Glutamatergic neuron (in vitro differentiated cells): ENCODE results near the gene ADSS1. TPM values are rescaled to one million over a fixed set of nuclear protein-coding genes. Genes with fewer than 3 reads are reported as not detected.

Experiments
- DNase-seq: peaks from one replicate; pipeline ENCODE4 v3.0.0; 2022
- H3K27ac Mint-ChIP-seq: one replicate; pipeline ENCODE4 v1.8.0; 2020; ENCODE audit warnings: mild to moderate bottlenecking, mixed read lengths, inconsistent platforms; ENCODE audit not compliant: unreplicated experiment
- H3K27me3 Mint-ChIP-seq: one replicate; pipeline ENCODE4 v1.8.0; 2020; ENCODE audit warnings: mild to moderate bottlenecking, moderate library complexity, mixed read lengths, inconsistent platforms; ENCODE audit not compliant: unreplicated experiment
- H3K36me3 Mint-ChIP-seq: one replicate; pipeline ENCODE4 v1.8.0; 2020; ENCODE audit warnings: mild to moderate bottlenecking, mixed read lengths, inconsistent platforms; ENCODE audit not compliant: unreplicated experiment
- H3K4me1 Mint-ChIP-seq: one replicate; pipeline ENCODE4 v1.8.0; 2020; ENCODE audit warnings: mild to moderate bottlenecking, low read depth, mixed read lengths, inconsistent platforms; ENCODE audit not compliant: unreplicated experiment
- H3K4me3 Mint-ChIP-seq: one replicate; pipeline ENCODE4 v1.8.0; 2020; ENCODE audit warnings: mild to moderate bottlenecking, mixed read lengths, inconsistent platforms; ENCODE audit not compliant: unreplicated experiment
- H3K9me3 Mint-ChIP-seq: one replicate; pipeline ENCODE4 v1.8.0; 2020; ENCODE audit warnings: mild to moderate bottlenecking, moderate library complexity, mixed read lengths, inconsistent platforms; ENCODE audit not compliant: unreplicated experiment
- total RNA-seq: library from RNA; stranded (reverse); fragmentation: NEBNext Ultra II Directional; extraction: Animal tissue kit (Norgen Biotek cat#: 25700); gene quantifications from one replicate; pipeline ENCODE4 v1.2.1, GENCODE V29; 2021; ENCODE audit not compliant: unreplicated experiment
- TF ChIP-seq, protein P1 (sequence below): fragments of 200-600 bp; sonication (generic); IDR thresholded peaks from one replicate; pipeline ENCODE4 v1.5.0; 2021; ENCODE audit not compliant: partially characterized antibody, unreplicated experiment

Gene ADSS1
- total RNA-seq, 1 donor from 2014 or later, result 45.1 TPM

- Mint-ChIP-seq H3K27me3 (peaks cover 6% of the 10 kb centered on the region), H3K4me3 (no peak overlapping the region), H3K9me3 (peaks cover 6% of the 10 kb centered on the region), H3K27ac (no peak overlapping the region), H3K36me3 (no peaks in the 10 kb centered on the region), H3K4me1 (peaks cover under 1% of the 10 kb centered on the region)
- TF ChIP-seq, protein P1, sequence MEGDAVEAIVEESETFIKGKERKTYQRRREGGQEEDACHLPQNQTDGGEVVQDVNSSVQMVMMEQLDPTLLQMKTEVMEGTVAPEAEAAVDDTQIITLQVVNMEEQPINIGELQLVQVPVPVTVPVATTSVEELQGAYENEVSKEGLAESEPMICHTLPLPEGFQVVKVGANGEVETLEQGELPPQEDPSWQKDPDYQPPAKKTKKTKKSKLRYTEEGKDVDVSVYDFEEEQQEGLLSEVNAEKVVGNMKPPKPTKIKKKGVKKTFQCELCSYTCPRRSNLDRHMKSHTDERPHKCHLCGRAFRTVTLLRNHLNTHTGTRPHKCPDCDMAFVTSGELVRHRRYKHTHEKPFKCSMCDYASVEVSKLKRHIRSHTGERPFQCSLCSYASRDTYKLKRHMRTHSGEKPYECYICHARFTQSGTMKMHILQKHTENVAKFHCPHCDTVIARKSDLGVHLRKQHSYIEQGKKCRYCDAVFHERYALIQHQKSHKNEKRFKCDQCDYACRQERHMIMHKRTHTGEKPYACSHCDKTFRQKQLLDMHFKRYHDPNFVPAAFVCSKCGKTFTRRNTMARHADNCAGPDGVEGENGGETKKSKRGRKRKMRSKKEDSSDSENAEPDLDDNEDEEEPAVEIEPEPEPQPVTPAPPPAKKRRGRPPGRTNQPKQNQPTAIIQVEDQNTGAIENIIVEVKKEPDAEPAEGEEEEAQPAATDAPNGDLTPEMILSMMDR, result no peak
- DNase-seq, result no peak
Observed at GRCh38 chr14:104758981-104759969, 35.2 kb downstream of the ADSS1 start.

DNA sequence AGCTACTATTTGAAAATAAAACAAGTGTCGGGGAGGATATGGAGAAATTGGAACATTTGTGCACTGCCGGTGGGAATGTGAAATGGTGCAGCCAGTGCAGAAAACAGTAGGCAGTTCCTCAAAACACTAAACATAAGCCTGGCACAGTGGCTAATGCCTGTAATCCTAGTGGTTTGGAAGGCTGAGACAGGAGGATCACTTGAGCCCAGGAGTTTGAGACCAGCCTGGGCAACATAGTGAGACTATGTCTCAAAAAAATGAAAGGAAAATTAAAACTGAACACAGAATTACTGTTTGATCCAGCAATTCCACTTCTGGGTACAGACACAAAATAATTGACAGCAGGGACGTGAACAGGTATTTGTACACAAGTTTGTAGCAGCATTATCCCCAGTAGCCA, 41.5 kb downstream of the ADSS1 start:
- Mint-ChIP-seq H3K4me1 (peaks cover 10% of the 10 kb centered on the region), H3K27me3 (peaks cover 14% of the 10 kb centered on the region), H3K4me3 (no peak overlapping the region), H3K27ac (no peak overlapping the region), H3K9me3 (peaks cover 13% of the 10 kb centered on the region), H3K36me3 (peaks cover 5% of the 10 kb centered on the region)
- TF ChIP-seq, protein P1, result no peak
- DNase-seq, result no peak

GRCh38 chr14:104766256-104766862, 42.3 kb downstream of the ADSS1 start:
- Mint-ChIP-seq H3K27me3 (peaks cover 10% of the 10 kb centered on the region), H3K9me3 (peaks cover 19% of the 10 kb centered on the region), H3K27ac (no peak overlapping the region), H3K4me3 (no peak overlapping the region), H3K36me3 (peaks cover 12% of the 10 kb centered on the region), H3K4me1 (peaks cover 10% of the 10 kb centered on the region)
- DNase-seq, result no peak
- TF ChIP-seq, protein P1, result no peak

DNA sequence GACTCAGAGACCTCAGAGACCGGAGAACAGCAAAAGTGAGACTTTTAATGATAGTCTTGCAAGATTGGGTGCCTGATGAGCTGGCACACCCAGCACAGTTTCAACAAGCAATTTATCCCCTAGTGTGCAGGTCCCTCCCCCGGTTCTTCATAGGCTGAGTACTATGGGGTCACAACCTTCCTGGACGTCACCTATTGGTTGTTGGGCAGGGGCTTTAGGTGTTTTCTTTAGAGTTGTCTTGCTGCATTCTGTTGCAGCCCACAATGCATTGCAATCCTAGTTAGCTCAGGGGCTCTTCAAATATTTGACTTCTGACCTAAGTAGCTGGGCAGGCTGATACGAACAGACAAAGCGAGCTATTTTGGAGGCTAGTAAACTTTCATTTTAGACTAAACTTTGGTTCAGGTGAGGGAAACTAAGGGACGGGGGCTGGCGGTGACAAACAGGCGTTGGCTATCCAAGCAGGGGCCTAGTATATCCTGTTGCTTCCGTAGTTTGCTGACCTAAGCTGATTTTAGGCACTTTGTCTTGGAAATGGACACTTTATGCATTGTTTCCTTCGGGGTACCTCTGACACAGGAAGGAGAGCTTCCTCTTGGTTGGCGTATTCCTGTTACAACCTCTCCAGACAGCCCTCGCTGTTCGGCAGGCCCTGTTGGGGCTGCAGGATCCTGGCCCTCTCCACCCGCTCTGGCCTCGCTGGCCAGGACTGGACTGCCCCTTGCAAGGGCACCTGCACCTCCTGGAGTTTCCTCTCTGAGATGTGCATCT, 43.0 kb downstream of the ADSS1 start:
- H3K27me3 Mint-ChIP-seq, result peaks cover 10% of the 10 kb centered on the region

More for the DNA sequence above, 43.0 kb downstream of the ADSS1 start:
- Mint-ChIP-seq H3K4me1 (peaks cover 10% of the 10 kb centered on the region), H3K4me3 (no peak overlapping the region), H3K36me3 (peaks cover 12% of the 10 kb centered on the region), H3K9me3 (peaks cover 23% of the 10 kb centered on the region), H3K27ac (no peak overlapping the region)
- no peak for DNase-seq
- TF ChIP-seq, protein P1, result no peak
